H9 (cell line): ENCODE data around the gene SPIB. TPM values are rescaled to one million over a fixed set of nuclear protein-coding genes. Genes with fewer than 3 reads are reported as not detected.

Experiments used
- DNase-seq: peaks from one replicate; pipeline ENCODE4 v3.0.0-alpha.2; 2017
- H2AFZ ChIP-seq: one replicate; pipeline ENCODE4 v1.6.1; 2013; ENCODE audit warnings: mild to moderate bottlenecking, low read length, control low read depth, moderate library complexity
- H2AK5ac ChIP-seq: 2 replicates; pipeline ENCODE4 v1.6.1; 2013; ENCODE audit warnings: low read length, control low read depth, mixed read lengths; ENCODE audit not compliant: insufficient read length
- H2BK120ac ChIP-seq: one replicate; pipeline ENCODE4 v1.6.1; 2013; ENCODE audit warnings: low read depth, mild to moderate bottlenecking, low read length, control low read depth, inconsistent platforms; ENCODE audit not compliant: poor library complexity, severe bottlenecking
- H2BK12ac ChIP-seq: 2 replicates; pipeline ENCODE4 v1.6.1; 2013; ENCODE audit warnings: low read length, control low read depth, mixed read lengths, low read depth; ENCODE audit not compliant: insufficient read length
- H2BK15ac ChIP-seq: 2 replicates; pipeline ENCODE4 v1.6.1; 2013; ENCODE audit warnings: low read depth, low read length, control low read depth
- H2BK20ac ChIP-seq: one replicate; pipeline ENCODE4 v1.6.1; 2013; ENCODE audit warnings: low read depth, mild to moderate bottlenecking, low read length, control low read depth, inconsistent platforms; ENCODE audit not compliant: poor library complexity, severe bottlenecking
- H2BK5ac ChIP-seq: 2 replicates; pipeline ENCODE4 v1.6.1; 2013; ENCODE audit warnings: low read length, control low read depth, mixed read lengths; ENCODE audit not compliant: insufficient read length
- H3K14ac ChIP-seq: 2 replicates; pipeline ENCODE4 v1.6.1; 2013; ENCODE audit warnings: low read length, control low read depth; ENCODE audit not compliant: insufficient read depth
- H3K18ac ChIP-seq: 2 replicates; pipeline ENCODE4 v1.6.1; 2013; ENCODE audit warnings: low read depth, mild to moderate bottlenecking, mixed read lengths, low read length, control low read depth; ENCODE audit not compliant: insufficient read length
- H3K23ac ChIP-seq: 2 replicates; pipeline ENCODE4 v1.6.1; 2013; ENCODE audit warnings: low read length, control low read depth, mixed read lengths, low read depth; ENCODE audit not compliant: insufficient read length
- H3K23me2 ChIP-seq: 2 replicates; pipeline ENCODE4 v1.6.1; 2013; ENCODE audit warnings: low read depth, mild to moderate bottlenecking, mixed read lengths, low read length, control low read depth; ENCODE audit not compliant: insufficient read length, poor library complexity, severe bottlenecking
- H3K27ac ChIP-seq: 2 replicates; pipeline ENCODE4 v1.5.1; 2013; ENCODE audit warnings: low read length, control low read depth, mixed read lengths, low read depth; ENCODE audit not compliant: insufficient read length
- H3K27me3 ChIP-seq: 2 replicates; pipeline ENCODE4 v1.6.1; 2013; ENCODE audit warnings: low read length, control low read depth, inconsistent platforms; ENCODE audit not compliant: insufficient read depth
- H3K4ac ChIP-seq: 2 replicates; pipeline ENCODE4 v1.6.1; 2013; ENCODE audit warnings: low read depth, mild to moderate bottlenecking, control low read depth, inconsistent platforms, low read length, moderate library complexity
- H3K4me1 ChIP-seq: 2 replicates; pipeline ENCODE4 v1.6.1; 2013; ENCODE audit warnings: low read length, control low read depth, inconsistent platforms; ENCODE audit not compliant: insufficient read depth
- H3K4me2 ChIP-seq: 2 replicates; pipeline ENCODE4 v1.6.1; 2013; ENCODE audit warnings: low read length, control low read depth, mixed read lengths; ENCODE audit not compliant: insufficient read length, insufficient read depth
- H3K56ac ChIP-seq: 2 replicates; pipeline ENCODE4 v1.6.1; 2013; ENCODE audit warnings: low read depth, mild to moderate bottlenecking, mixed read lengths, low read length, control low read depth; ENCODE audit not compliant: insufficient read length
- H3K79me1 ChIP-seq: 2 replicates; pipeline ENCODE4 v1.6.1; 2013; ENCODE audit warnings: low read depth, mild to moderate bottlenecking, moderate library complexity, low read length, control low read depth, inconsistent platforms; ENCODE audit not compliant: insufficient read depth, poor library complexity, severe bottlenecking
- H3K79me2 ChIP-seq: 2 replicates; pipeline ENCODE4 v1.6.1; 2013; ENCODE audit warnings: low read length, control low read depth, inconsistent platforms; ENCODE audit not compliant: insufficient read depth
- H3K9ac ChIP-seq: 2 replicates; pipeline ENCODE4 v1.6.1; 2013; ENCODE audit warnings: low read length, control low read depth, mixed read lengths; ENCODE audit not compliant: insufficient read length; ENCODE audit errors: extremely low read depth
- H3K9me3 ChIP-seq: one replicate; pipeline ENCODE4 v1.6.1; 2013; ENCODE audit warnings: low read depth, low read length, inconsistent platforms; ENCODE audit not compliant: control insufficient read depth
- H3T11ph ChIP-seq: one replicate; pipeline ENCODE4 v1.6.1; 2013; ENCODE audit warnings: mild to moderate bottlenecking, low read length, control low read depth, inconsistent platforms
- H4K20me1 ChIP-seq: one replicate; pipeline ENCODE4 v1.6.1; 2013; ENCODE audit not compliant: control insufficient read depth, insufficient read length, insufficient read depth
- H4K5ac ChIP-seq: 2 replicates; pipeline ENCODE4 v1.6.1; 2013; ENCODE audit warnings: low read depth, mild to moderate bottlenecking, mixed read lengths, low read length, control low read depth; ENCODE audit not compliant: insufficient read length
- H4K8ac ChIP-seq: replicated peaks from 2 replicates; pipeline ENCODE4 v1.6.1; 2013; ENCODE audit warnings: low read length, control low read depth, mixed read lengths, low read depth; ENCODE audit not compliant: insufficient read length
- H4K91ac ChIP-seq: 2 replicates; pipeline ENCODE4 v1.6.1; 2013; ENCODE audit warnings: low read depth, mild to moderate bottlenecking, moderate library complexity, mixed read lengths, low read length, control low read depth; ENCODE audit not compliant: insufficient read length
- H3K27ac Mint-ChIP-seq, 3 experiments: 2 replicates in 2 of 3; 3 replicates in 1 of 3; pipeline ENCODE4 v1.8.0; 2020 to 2021; ENCODE audit warnings: mixed read lengths in 3 of 3, mild to moderate bottlenecking in 1 of 3, moderate library complexity in 1 of 3
- H3K27me3 Mint-ChIP-seq: 2 replicates; pipeline ENCODE4 v1.8.0; 2021; ENCODE audit warnings: low read depth, mild to moderate bottlenecking, moderate library complexity, mixed read lengths
- H3K36me3 Mint-ChIP-seq, 3 experiments: 2 replicates in 2 of 3; 3 replicates in 1 of 3; pipeline ENCODE4 v1.8.0; 2020 to 2021; ENCODE audit warnings: low read depth in 3 of 3, mixed read lengths in 3 of 3; ENCODE audit not compliant: insufficient read depth in 1 of 3
- H3K4me1 Mint-ChIP-seq, 2 experiments: 2 replicates each; pipeline ENCODE4 v1.8.0; 2020; ENCODE audit warnings: mixed read lengths in 2 of 2
- H3K4me3 Mint-ChIP-seq, 2 experiments: 2 replicates in 1 of 2; 3 replicates in 1 of 2; pipeline ENCODE4 v1.8.0; 2020 to 2021; ENCODE audit warnings: mild to moderate bottlenecking in 2 of 2, mixed read lengths in 2 of 2, moderate library complexity in 1 of 2
- H3K9me3 Mint-ChIP-seq, 2 experiments: 2 replicates in 1 of 2; 3 replicates in 1 of 2; pipeline ENCODE4 v1.8.0; 2020; ENCODE audit warnings: mild to moderate bottlenecking in 2 of 2, mixed read lengths in 2 of 2, moderate library complexity in 1 of 2
- CTCF ChIP-seq: fragments of 200-600 bp; sonication (generic); conservative IDR thresholded peaks from 3 replicates; pipeline ENCODE4 v1.8.0; 2021; ENCODE audit warnings: antibody characterized with exemption, mild to moderate bottlenecking
- WGBS: extraction: QIAGEN DNeasy Blood & Tissue Kit; methylation state at CpG from one replicate; pipeline ENCODE4 v1.1.7; 2013; ENCODE audit warnings: missing lambda C conversion rate, low lambda C conversion rate, mixed read lengths; ENCODE audit not compliant: insufficient read length; ENCODE audit errors: extremely low coverage; 5-methylcytosine and 5-hydroxymethylcytosine counted together
- total RNA-seq: library from RNA; stranded (reverse); gene quantifications from 2 replicates; pipeline ENCODE4 v1.2.1, GENCODE V29; 2021

Gene SPIB
- total RNA-seq, 1 experiment from 2014 or later, result 33.3 TPM

GRCh38 chr19:50459067-50459456, 40.3 kb downstream of the SPIB start:
- H3K9me3 ChIP-seq, result no peaks in the 10 kb centered on the region
- no peaks in the 10 kb centered on the region for H3K23me2 ChIP-seq
- H3K56ac ChIP-seq, result no peak overlapping the region
- no peaks in the 10 kb centered on the region for H3K27me3 ChIP-seq
- H3K27me3 Mint-ChIP-seq, result peaks cover 15% of the 10 kb centered on the region
- H3K14ac ChIP-seq, result no peak overlapping the region
- DNase-seq, result no peak
- WGBS, result no CpG with 5 or more reads among the region's 32 CpGs
- no peak overlapping the region for H2BK15ac ChIP-seq
- H2BK20ac ChIP-seq, result no peak overlapping the region
- H2BK5ac ChIP-seq, result no peak overlapping the region
- H4K91ac ChIP-seq, result no peak overlapping the region
- no peaks in the 10 kb centered on the region; a peak in 1 of 5 replicates for H3K9me3 Mint-ChIP-seq
- H4K20me1 ChIP-seq, result peaks cover under 1% of the 10 kb centered on the region
- no peak overlapping the region for H2BK12ac ChIP-seq
- H2BK120ac ChIP-seq, result no peak overlapping the region
- no peak overlapping the region for H3K27ac Mint-ChIP-seq
- peaks cover 2 to 5% of the 10 kb centered on the region in 2 experiments for H3K4me1 Mint-ChIP-seq
- no peaks in the 10 kb centered on the region for H3K79me1 ChIP-seq
- H3K4ac ChIP-seq, result no peak overlapping the region
- H3K23ac ChIP-seq, result no peak overlapping the region
- H2AFZ ChIP-seq, result no peak overlapping the region
- no peak overlapping the region for H3K4me3 Mint-ChIP-seq
- no peak overlapping the region for H3T11ph ChIP-seq
- no peak for TF ChIP-seq CTCF
- H3K36me3 Mint-ChIP-seq, result peaks cover 0 to 3% (median 2%) of the 10 kb centered on the region in 3 experiments; a peak in 2 of 7 replicates
- H4K5ac ChIP-seq, result no peak overlapping the region
- H3K79me2 ChIP-seq, result no peaks in the 10 kb centered on the region
- no peaks in the 10 kb centered on the region for H3K4me1 ChIP-seq
- H2AK5ac ChIP-seq, result no peak overlapping the region
- H3K4me2 ChIP-seq, result no peak overlapping the region
- no peak overlapping the region for H3K27ac ChIP-seq
- H3K18ac ChIP-seq, result no peak overlapping the region
- H3K9ac ChIP-seq, result no peak overlapping the region
- no peak overlapping the region for H4K8ac ChIP-seq
